ENCODE measurements around the gene SUB1.
A peak's percentile ranks its signal among the peaks of the same experiment; 100 is the strongest.
"Not testable (repeated sequence)": the region's sequence is repeated elsewhere in the genome, so short reads cannot be mapped to it uniquely, and the experiment has no call there.

The SUB1 gene

GRCh38 chr5:32601623-32602295 lies 16.4 kb downstream of the SUB1 start:
- no peak for DNase-seq

- DNase-seq = no peak
Observed at GRCh38 chr5:32602906-32603305, 17.5 kb downstream of the SUB1 start.

- DNase-seq = no peak
Observed at GRCh38 chr5:32604800-32605765, 19.7 kb downstream of the SUB1 start.

GRCh38 chr5:32605766-32606152 lies 20.4 kb downstream of the SUB1 start:
- no peak for DNase-seq

- no peak for DNase-seq
Observed at GRCh38 chr5:32612134-32612888, 27.0 kb downstream of the SUB1 start.

GRCh38 chr5:32613050-32613672 lies 27.8 kb downstream of the SUB1 start:
- DNase-seq = peak; percentile 86

GRCh38 chr5:32615236-32615635 lies 29.9 kb downstream of the SUB1 start:
- no peak for DNase-seq

GRCh38 chr5:32618962-32619361 lies 33.6 kb downstream of the SUB1 start:
- DNase-seq = no peak

- DNase-seq = no peak
Observed at GRCh38 chr5:32621256-32621655, 35.9 kb downstream of the SUB1 start.

- DNase-seq = no peak
Observed at GRCh38 chr5:32625106-32625505, 39.7 kb downstream of the SUB1 start.

GRCh38 chr5:32625547-32625946 lies 40.2 kb downstream of the SUB1 start:
- DNase-seq = no peak

GRCh38 chr5:32627219-32627870 lies 42.0 kb downstream of the SUB1 start:
- no peak for DNase-seq

- no peak for DNase-seq
Observed at GRCh38 chr5:32628049-32628844, 42.9 kb downstream of the SUB1 start.

- no peak for DNase-seq
Observed at GRCh38 chr5:32630867-32631491, 45.6 kb downstream of the SUB1 start.

GRCh38 chr5:32633017-32633416 lies 47.7 kb downstream of the SUB1 start:
- DNase-seq = not testable (repeated sequence)

GRCh38 chr5:32638309-32638708 lies 53.0 kb downstream of the SUB1 start:
- DNase-seq = no peak

GRCh38 chr5:32639943-32640342 lies 54.6 kb downstream of the SUB1 start:
- DNase-seq = no peak

- no peak for DNase-seq
Observed at GRCh38 chr5:32642276-32643002, 57.1 kb downstream of the SUB1 start.

GRCh38 chr5:32645246-32645645 lies 59.9 kb downstream of the SUB1 start:
- no peak for DNase-seq

Data from stimulated activated CD4-positive, alpha-beta T cell treated with anti-CD3 and anti-CD28 coated beads, Interleukin-4, amount 100 ng/mL, for 24 hours (primary cell).